ENCODE results near the gene CANT1.

CANT1 gene

GRCh38 chr17:79051306-79051705, 41.7 kb upstream of the CANT1 start:
- no peak for DNase-seq (ENCODE audit: extremely low read depth, low read depth)
- TF ChIP-seq, protein P1, sequence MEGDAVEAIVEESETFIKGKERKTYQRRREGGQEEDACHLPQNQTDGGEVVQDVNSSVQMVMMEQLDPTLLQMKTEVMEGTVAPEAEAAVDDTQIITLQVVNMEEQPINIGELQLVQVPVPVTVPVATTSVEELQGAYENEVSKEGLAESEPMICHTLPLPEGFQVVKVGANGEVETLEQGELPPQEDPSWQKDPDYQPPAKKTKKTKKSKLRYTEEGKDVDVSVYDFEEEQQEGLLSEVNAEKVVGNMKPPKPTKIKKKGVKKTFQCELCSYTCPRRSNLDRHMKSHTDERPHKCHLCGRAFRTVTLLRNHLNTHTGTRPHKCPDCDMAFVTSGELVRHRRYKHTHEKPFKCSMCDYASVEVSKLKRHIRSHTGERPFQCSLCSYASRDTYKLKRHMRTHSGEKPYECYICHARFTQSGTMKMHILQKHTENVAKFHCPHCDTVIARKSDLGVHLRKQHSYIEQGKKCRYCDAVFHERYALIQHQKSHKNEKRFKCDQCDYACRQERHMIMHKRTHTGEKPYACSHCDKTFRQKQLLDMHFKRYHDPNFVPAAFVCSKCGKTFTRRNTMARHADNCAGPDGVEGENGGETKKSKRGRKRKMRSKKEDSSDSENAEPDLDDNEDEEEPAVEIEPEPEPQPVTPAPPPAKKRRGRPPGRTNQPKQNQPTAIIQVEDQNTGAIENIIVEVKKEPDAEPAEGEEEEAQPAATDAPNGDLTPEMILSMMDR (IDR thresholded peaks at IDR 0.05; ENCODE audit: low read depth, low read length, missing control alignments): no peak
- no peak overlapping the region for H3K4me3 ChIP-seq (replicated peaks; ENCODE audit: low read depth, low read length)

- no peak overlapping the region for H3K4me3 ChIP-seq (replicated peaks; ENCODE audit: low read depth, low read length)
- TF ChIP-seq, protein P1 (IDR thresholded peaks at IDR 0.05; ENCODE audit: low read depth, low read length, missing control alignments): no peak
- DNase-seq (ENCODE audit: extremely low read depth, low read depth): no peak
These were observed 41.0 kb upstream of the CANT1 start for GRCh38 chr17:79050551-79050950.

- DNase-seq (ENCODE audit: extremely low read depth, low read depth): no peak
These were observed 40.3 kb upstream of the CANT1 start for GRCh38 chr17:79049821-79050220.

GRCh38 chr17:79048826-79049755, 39.5 kb upstream of the CANT1 start:
- H3K4me3 ChIP-seq (replicated peaks; ENCODE audit: low read depth, low read length): no peak overlapping the region
- TF ChIP-seq, protein P1 (IDR thresholded peaks at IDR 0.05; ENCODE audit: low read depth, low read length, missing control alignments): no peak
- DNase-seq (ENCODE audit: extremely low read depth, low read depth): no peak

More at GRCh38 chr17:79049821-79050220, 40.3 kb upstream of the CANT1 start:
- TF ChIP-seq, protein P1 (IDR thresholded peaks at IDR 0.05; ENCODE audit: low read depth, low read length, missing control alignments): no peak
- no peak overlapping the region for H3K4me3 ChIP-seq (replicated peaks; ENCODE audit: low read depth, low read length)

DNA sequence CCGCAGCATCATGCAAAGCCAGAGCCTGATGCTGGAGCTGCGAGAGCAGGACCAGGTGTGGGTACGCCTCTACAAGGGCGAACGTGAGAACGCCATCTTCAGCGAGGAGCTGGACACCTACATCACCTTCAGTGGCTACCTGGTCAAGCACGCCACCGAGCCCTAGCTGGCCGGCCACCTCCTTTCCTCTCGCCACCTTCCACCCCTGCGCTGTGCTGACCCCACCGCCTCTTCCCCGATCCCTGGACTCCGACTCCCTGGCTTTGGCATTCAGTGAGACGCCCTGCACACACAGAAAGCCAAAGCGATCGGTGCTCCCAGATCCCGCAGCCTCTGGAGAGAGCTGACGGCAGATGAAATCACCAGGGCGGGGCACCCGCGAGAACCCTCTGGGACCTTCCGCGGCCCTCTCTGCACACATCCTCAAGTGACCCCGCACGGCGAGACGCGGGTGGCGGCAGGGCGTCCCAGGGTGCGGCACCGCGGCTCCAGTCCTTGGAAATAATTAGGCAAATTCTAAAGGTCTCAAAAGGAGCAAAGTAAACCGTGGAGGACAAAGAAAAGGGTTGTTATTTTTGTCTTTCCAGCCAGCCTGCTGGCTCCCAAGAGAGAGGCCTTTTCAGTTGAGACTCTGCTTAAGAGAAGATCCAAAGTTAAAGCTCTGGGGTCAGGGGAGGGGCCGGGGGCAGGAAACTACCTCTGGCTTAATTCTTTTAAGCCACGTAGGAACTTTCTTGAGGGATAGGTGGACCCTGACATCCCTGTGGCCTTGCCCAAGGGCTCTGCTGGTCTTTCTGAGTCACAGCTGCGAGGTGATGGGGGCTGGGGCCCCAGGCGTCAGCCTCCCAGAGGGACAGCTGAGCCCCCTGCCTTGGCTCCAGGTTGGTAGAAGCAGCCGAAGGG, 38.6 kb upstream of the CANT1 start:
- TF ChIP-seq, protein P1 (IDR thresholded peaks at IDR 0.05; ENCODE audit: low read depth, low read length, missing control alignments): no peak
- H3K4me3 ChIP-seq (replicated peaks; ENCODE audit: low read depth, low read length): no peak overlapping the region
- no peak for DNase-seq (ENCODE audit: extremely low read depth, low read depth)

DNA sequence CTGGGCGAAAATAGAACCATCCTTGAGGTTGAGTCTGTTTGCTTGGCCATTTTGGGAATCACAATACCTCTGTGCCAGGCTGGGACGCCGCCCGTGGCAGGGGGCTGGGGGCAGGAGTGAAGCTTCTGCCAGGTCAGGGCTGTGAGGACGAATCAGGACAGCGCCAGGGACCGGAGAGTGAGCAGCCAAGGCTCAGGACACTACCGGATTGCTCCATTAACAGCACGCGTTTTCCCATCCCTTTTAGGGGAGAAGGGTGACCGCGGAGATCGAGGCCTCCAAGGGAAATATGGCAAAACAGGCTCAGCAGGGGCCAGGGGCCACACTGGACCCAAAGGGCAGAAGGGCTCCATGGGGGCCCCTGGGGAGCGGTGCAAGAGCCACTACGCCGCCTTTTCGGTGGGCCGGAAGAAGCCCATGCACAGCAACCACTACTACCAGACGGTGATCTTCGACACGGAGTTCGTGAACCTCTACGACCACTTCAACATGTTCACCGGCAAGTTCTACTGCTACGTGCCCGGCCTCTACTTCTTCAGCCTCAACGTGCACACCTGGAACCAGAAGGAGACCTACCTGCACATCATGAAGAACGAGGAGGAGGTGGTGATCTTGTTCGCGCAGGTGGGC, 37.8 kb upstream of the CANT1 start:
- DNase-seq (ENCODE audit: extremely low read depth, low read depth): no peak
- TF ChIP-seq, protein P1 (IDR thresholded peaks at IDR 0.05; ENCODE audit: low read depth, low read length, missing control alignments): no peak
- no peak overlapping the region for H3K4me3 ChIP-seq (replicated peaks; ENCODE audit: low read depth, low read length)
